Pancreas (tissue), 10 donors: ENCODE measurements around the gene CHMP4B. TPM values are rescaled to one million over a fixed set of nuclear protein-coding genes. Genes with fewer than 3 reads are reported as not detected.

Experiments used
- ATAC-seq, 4 donors: fragments of 200-7000 bp; cut with Tn5 transposase; one replicate each; pipeline versions ENCODE4 v1.8.0 to v1.9.1; 2020; ENCODE audit warnings: mild to moderate bottlenecking in 4 of 4, moderate library complexity in 4 of 4
- DNase-seq, 6 donors: peaks; one replicate each; pipeline ENCODE4 v3.0.0-alpha.2; 2020
- FAIRE-seq: peaks from 2 replicates; lab custom pipeline; 2012; peaks lifted over from hg19 to GRCh38; lab: Jason Lieb, UNC
- H3K27ac ChIP-seq, 4 donors: fragments of 200-600 bp; sonication (generic); 1 replicate in 3 of 4; 2 replicates in 1 of 4; pipeline versions ENCODE4 v1.5.0 to v1.8.0; 2020
- H3K27me3 ChIP-seq, 4 donors: fragments of 200-600 bp; one replicate each; pipeline ENCODE4 v1.8.0; 2021
- H3K36me3 ChIP-seq, 3 donors: fragments of 200-600 bp; sonication (generic) in 1 of 3; one replicate each; pipeline versions ENCODE4 v1.5.0 to v1.8.0; 2020 to 2021
- H3K4me1 ChIP-seq, 3 donors: fragments of 200-600 bp; one replicate each; pipeline ENCODE4 v1.8.0; 2021
- H3K4me3 ChIP-seq, 4 donors: fragments of 200-600 bp; sonication (generic) in 2 of 4; one replicate each; pipeline versions ENCODE4 v1.5.0 to v1.8.0; 2020 to 2021
- H3K9me3 ChIP-seq, 4 donors: fragments of 200-600 bp; one replicate each; pipeline ENCODE4 v1.8.0; 2021
- CTCF ChIP-seq, 4 donors: fragments of 200-600 bp; sonication (generic) in 3 of 4; IDR thresholded peaks; one replicate each; pipeline versions ENCODE4 v1.5.0 to v1.8.0; 2021; ENCODE audit warnings: antibody characterized with exemption in 4 of 4
- WGBS, 2 donors: extraction: QIAGEN DNeasy Blood & Tissue Kit; methylation state at CpG; one replicate each; pipeline ENCODE4 v1.1.7; 2013; 5-methylcytosine and 5-hydroxymethylcytosine counted together
- intact Hi-C, 3 donors: fragments of 100-400 bp; cut with DNase I; formaldehyde crosslinking; loops; one replicate each; pipeline versions ENCODE4 v1.11.1 to v1.14.2; 2022
- polyA plus RNA-seq, 2 donors: library from polyadenylated mRNA; stranded (reverse); fragments of 200-250 nt; gene quantifications; one replicate each; pipeline ENCODE4 v1.2.3, GENCODE V29; 2013
- total RNA-seq, 6 donors: library from RNA; stranded (reverse); fragmentation: NEBNext Ultra II Directional in 4 of 6; extraction: Animal tissue kit (Norgen Biotek cat#: 25700) in 4 of 6; gene quantifications; one replicate each; pipeline versions ENCODE4 v1.2.1 to v1.2.4, GENCODE V29; 2021 to 2023
- donor health status: healthy with polysubstance abuse.
- donor health status: DM: no; HTN: no; CAD: no; lungs with moderate emphysema.
- donor health status: DM: no; HTN: no; CAD: no.
- donor health status: control.
- donor health status: control.
- donor health status: Bipolar disorder and iron deficiency.
- donor health status: DM: yes; HTN: yes; CAD: no.
- donor health status: DM: no; HTN: no; CAD: no.
- donor health status: DM: no; HTN: no; CAD: no.
- donor health status: DM: yes; HTN: yes; CAD: no.

The CHMP4B gene
- total and polyA plus RNA-seq, 8 donors, result 28.4 to 66.3 (median 42.6) TPM

- DNase-seq (no peak), FAIRE-seq (no peak), ATAC-seq (no peak)
- Histone ChIP-seq H3K4me3 (no peak overlapping the region), H3K27me3 (no peaks in the 10 kb centered on the region), H3K9me3 (no peaks in the 10 kb centered on the region), H3K27ac (peak overlapping the region in 1 of 4 donors; percentile 57), H3K4me1 (peaks cover 43 to 76% (median 57%) of the 10 kb centered on the region in 3 donors), H3K36me3 (no peaks in the 10 kb centered on the region)
- TF ChIP-seq CTCF (IDR thresholded peaks at IDR 0.05), result no peak
- intact Hi-C loops, result no loop called here
- WGBS, 2 donors, result 87 to 91% methylated on average over 4 of the region's 4 CpGs
Measured at GRCh38 chr20:33827634-33828325, 16.6 kb downstream of the CHMP4B start.

GRCh38 chr20:33828326-33828844, 17.2 kb downstream of the CHMP4B start:
- WGBS, 2 donors, result 56 to 61% methylated on average over 9 of the region's 9 CpGs
- TF ChIP-seq CTCF (IDR thresholded peaks at IDR 0.05), result no peak
- DNase-seq (no peak), ATAC-seq (no peak), FAIRE-seq (no peak)
- Histone ChIP-seq H3K4me1 (peaks cover 45 to 81% (median 57%) of the 10 kb centered on the region in 3 donors), H3K9me3 (no peaks in the 10 kb centered on the region), H3K36me3 (no peaks in the 10 kb centered on the region), H3K27ac (peak overlapping the region in 2 of 4 donors; percentile 51 to 57), H3K4me3 (no peak overlapping the region), H3K27me3 (no peaks in the 10 kb centered on the region)
- intact Hi-C loops, result no loop called here

- Histone ChIP-seq H3K4me1 (peaks cover 49 to 86% (median 62%) of the 10 kb centered on the region in 3 donors), H3K27me3 (no peaks in the 10 kb centered on the region), H3K27ac (peak overlapping the region in 3 of 4 donors; percentile 11 to 57 (median 51)), H3K4me3 (no peak overlapping the region), H3K9me3 (no peaks in the 10 kb centered on the region), H3K36me3 (no peaks in the 10 kb centered on the region)
- FAIRE-seq (no peak), DNase-seq (peak in 1 of 6 donors; percentile 43), ATAC-seq (peak; percentile 33 to 66 (median 50))
- no peak for TF ChIP-seq CTCF (IDR thresholded peaks at IDR 0.05)
- intact Hi-C loops, result no loop called here
- 40 to 41% methylated on average over 3 of the region's 3 CpGs for WGBS, 2 donors
Measured at GRCh38 chr20:33828967-33829560, 17.9 kb downstream of the CHMP4B start.

GRCh38 chr20:33829636-33830035, 18.5 kb downstream of the CHMP4B start:
- no peaks in the 10 kb centered on the region for H3K9me3 ChIP-seq
- no peak overlapping the region for H3K4me3 ChIP-seq
- 46 to 57% methylated on average over 3 of the region's 3 CpGs for WGBS, 2 donors
- intact Hi-C loops, result no loop called here
- DNase-seq (no peak), FAIRE-seq (no peak), ATAC-seq (no peak)
- peaks cover 53 to 89% (median 66%) of the 10 kb centered on the region in 3 donors for H3K4me1 ChIP-seq
- no peaks in the 10 kb centered on the region for H3K36me3 ChIP-seq
- TF ChIP-seq CTCF (IDR thresholded peaks at IDR 0.05), result no peak
- H3K27ac ChIP-seq, result peak overlapping the region in 3 of 4 donors; percentile 11 to 57 (median 51)
- H3K27me3 ChIP-seq, result no peaks in the 10 kb centered on the region
